H7 (cell line): ENCODE results near the gene MPIG6B. TPM values are rescaled to one million over a fixed set of nuclear protein-coding genes. Genes with fewer than 3 reads are reported as not detected.
"Not testable (repeated sequence)": the region's sequence is repeated elsewhere in the genome, so short reads cannot be mapped to it uniquely, and the experiment has no call there.

Experiments
- DNase-seq: peaks from one replicate; pipeline ENCODE4 v3.0.0; 2012
- H3K27me3 ChIP-seq: 2 replicates; pipeline ENCODE4 v1.6.0; 2011; ENCODE audit warnings: mild to moderate bottlenecking, low read length; ENCODE audit not compliant: control insufficient read depth, insufficient read depth
- H3K36me3 ChIP-seq: replicated peaks from 2 replicates; pipeline ENCODE4 v1.5.1; 2011; ENCODE audit warnings: low read length; ENCODE audit not compliant: control insufficient read depth, insufficient read depth
- H3K4me3 ChIP-seq: 2 replicates; pipeline ENCODE4 v1.5.1; 2011; ENCODE audit warnings: low read depth, mild to moderate bottlenecking, control low read depth, low read length, moderate library complexity; ENCODE audit not compliant: insufficient read depth
- total RNA-seq: library from RNA; depleted of rRNA; stranded (reverse); fragments of >200 nt; shearing (Covaris generic); gene quantifications from 2 replicates; pipeline ENCODE4 v1.2.3, GENCODE V29; 2014

The MPIG6B gene
- total RNA-seq, 1 experiment from 2014 or later, result not detected

GRCh38 chr6:31709157-31709556 lies 14.0 kb upstream of the MPIG6B start:
- H3K27me3 ChIP-seq, H3K36me3 ChIP-seq, H3K4me3 ChIP-seq, DNase-seq: not testable (repeated sequence)

- Histone ChIP-seq H3K27me3 (no peaks in the 10 kb centered on the region; the same call in 1 of the 2 replicates), H3K4me3 (no peak overlapping the region), H3K36me3 (no peaks in the 10 kb centered on the region)
- peak; percentile 60 for DNase-seq
Observed at GRCh38 chr6:31710523-31711219, 12.5 kb upstream of the MPIG6B start.

- Histone ChIP-seq H3K4me3 (no peak overlapping the region), H3K27me3 (no peaks in the 10 kb centered on the region; the same call in 1 of the 2 replicates), H3K36me3 (no peaks in the 10 kb centered on the region)
- no peak for DNase-seq
Observed at GRCh38 chr6:31711233-31711632, 11.9 kb upstream of the MPIG6B start.

GRCh38 chr6:31712296-31712695 lies 10.9 kb upstream of the MPIG6B start:
- no peaks in the 10 kb centered on the region; the same call in 1 of the 2 replicates for H3K27me3 ChIP-seq
- H3K36me3 ChIP-seq, result no peaks in the 10 kb centered on the region
- DNase-seq, result no peak
- H3K4me3 ChIP-seq, result no peak overlapping the region

GRCh38 chr6:31713465-31713864 lies 9.7 kb upstream of the MPIG6B start:
- H3K36me3 ChIP-seq, result no peaks in the 10 kb centered on the region
- H3K4me3 ChIP-seq, result no peak overlapping the region
- peak; percentile 52 for DNase-seq
- H3K27me3 ChIP-seq, result no peaks in the 10 kb centered on the region

GRCh38 chr6:31713991-31714684 lies 9.0 kb upstream of the MPIG6B start:
- H3K27me3 ChIP-seq, result no peaks in the 10 kb centered on the region
- H3K36me3 ChIP-seq, result no peaks in the 10 kb centered on the region
- peak; percentile 83 for DNase-seq
- H3K4me3 ChIP-seq, result no peak overlapping the region

GRCh38 chr6:31715022-31715958 lies 7.9 kb upstream of the MPIG6B start, which contains the start of gene LY6G6D:
Gene LY6G6D, plus strand, starts transcription at chr6:31715348. Its CDS starts 8 bp downstream, at chr6:31715356.
- H3K4me3 ChIP-seq, result no peak within 1 kb of the TSS
- no peaks in the 10 kb centered on the region for H3K36me3 ChIP-seq
- peak; percentile 73 for DNase-seq
- no peaks in the 10 kb centered on the region for H3K27me3 ChIP-seq

GRCh38 chr6:31717499-31718222 lies 5.5 kb upstream of the MPIG6B start:
- peak; percentile 87 for DNase-seq
- Histone ChIP-seq H3K4me3 (no peak overlapping the region), H3K27me3 (no peaks in the 10 kb centered on the region), H3K36me3 (no peaks in the 10 kb centered on the region)

- peak; percentile 66 for DNase-seq
- no peaks in the 10 kb centered on the region for H3K36me3 ChIP-seq
- no peaks in the 10 kb centered on the region for H3K27me3 ChIP-seq
- H3K4me3 ChIP-seq, result no peak overlapping the region
Observed at GRCh38 chr6:31718265-31718664, 4.9 kb upstream of the MPIG6B start.

- peak; percentile 38 for DNase-seq
- Histone ChIP-seq H3K27me3 (no peaks in the 10 kb centered on the region), H3K36me3 (no peaks in the 10 kb centered on the region), H3K4me3 (no peak overlapping the region)
Observed at GRCh38 chr6:31719001-31719400, 4.2 kb upstream of the MPIG6B start.

- Histone ChIP-seq H3K4me3 (no peak overlapping the region), H3K27me3 (no peaks in the 10 kb centered on the region), H3K36me3 (no peaks in the 10 kb centered on the region)
- DNase-seq, result no peak
Observed at GRCh38 chr6:31720196-31720770, 2.9 kb upstream of the MPIG6B start.

- no peaks in the 10 kb centered on the region; the same call in 1 of the 2 replicates for H3K36me3 ChIP-seq
- no peaks in the 10 kb centered on the region for H3K27me3 ChIP-seq
- DNase-seq, result no peak
- no peak within 1 kb of the TSS for H3K4me3 ChIP-seq
Observed at GRCh38 chr6:31721351-31722020, 1.7 kb upstream of the MPIG6B start, which contains the start of gene LY6G6C. Gene LY6G6C, minus strand, starts transcription at chr6:31721746. Its CDS starts 67 bp downstream, at chr6:31721679.

- Histone ChIP-seq H3K36me3 (peaks cover 3% of the 10 kb centered on the region), H3K27me3 (no peaks in the 10 kb centered on the region), H3K4me3 (no peak overlapping the region)
- DNase-seq, result no peak
Observed at GRCh38 chr6:31722173-31722572, 1.0 kb upstream of the MPIG6B start.
